ENCODE measurements around the gene GABBR1.

Gene GABBR1

DNA sequence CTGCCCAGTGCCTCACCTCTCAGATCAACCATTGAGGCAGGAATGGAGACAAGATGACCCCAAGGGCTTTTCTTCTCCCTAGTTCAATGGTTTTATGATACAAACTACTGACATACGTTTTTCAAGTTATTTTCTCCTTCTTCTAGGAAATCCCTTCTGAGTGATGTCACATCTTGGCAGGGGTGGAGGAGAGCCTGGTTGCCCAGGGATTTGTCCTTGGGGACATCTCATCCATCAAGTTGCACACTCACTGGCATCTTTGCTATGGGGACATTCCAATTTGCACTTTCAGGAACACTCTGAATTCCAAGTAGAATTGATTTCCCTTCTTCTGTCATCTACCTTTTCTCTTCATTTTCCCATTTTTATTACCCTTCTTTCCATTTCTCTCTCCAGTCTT, 38.0 kb upstream of the GABBR1 start:
- Histone ChIP-seq H3K36me3 (ENCODE audit: low read depth) (peaks cover 43% of the 10 kb centered on the region), H3K27ac (ENCODE audit: poor library complexity, severe bottlenecking) (no peak overlapping the region), H3K4me1 (ENCODE audit: insufficient read depth, poor library complexity, severe bottlenecking) (peaks cover 5% of the 10 kb centered on the region), H3K9me3 (ENCODE audit: severe bottlenecking) (no peaks in the 10 kb centered on the region), H3K27me3 (ENCODE audit: insufficient read depth, poor library complexity, severe bottlenecking) (no peaks in the 10 kb centered on the region), H3K4me3 (ENCODE audit: severe bottlenecking) (no peak overlapping the region)
- TF ChIP-seq CTCF (IDR thresholded peaks at IDR 0.05; ENCODE audit: poor library complexity, severe bottlenecking), result no peak
- DNase-seq (ENCODE audit: low spot score) (no peak), ATAC-seq (ENCODE audit: low read depth) (no peak)

DNA sequence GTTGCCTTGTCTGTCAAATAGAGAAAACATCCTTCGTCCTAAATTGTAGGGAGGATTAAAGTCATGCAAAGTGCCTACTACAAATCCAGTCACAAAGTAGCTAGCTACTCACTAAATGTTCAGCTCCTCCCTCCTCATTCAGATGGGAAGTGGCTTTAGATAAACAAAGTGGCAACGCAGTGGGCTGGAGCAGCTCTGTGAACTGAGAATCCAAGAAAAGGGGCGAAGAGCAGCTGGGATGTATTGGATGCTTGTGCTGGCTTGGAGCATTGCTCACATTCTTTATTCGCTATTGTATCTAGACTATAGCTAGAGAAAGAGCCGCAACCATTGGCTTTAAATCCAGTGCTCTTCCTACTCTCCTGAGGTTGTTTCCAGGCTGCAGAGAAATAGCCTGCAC, 34.2 kb upstream of the GABBR1 start:
- Histone ChIP-seq H3K27ac (ENCODE audit: poor library complexity, severe bottlenecking) (no peak overlapping the region), H3K36me3 (ENCODE audit: low read depth) (peaks cover 11% of the 10 kb centered on the region)
- no peak for ATAC-seq (ENCODE audit: low read depth)

DNA sequence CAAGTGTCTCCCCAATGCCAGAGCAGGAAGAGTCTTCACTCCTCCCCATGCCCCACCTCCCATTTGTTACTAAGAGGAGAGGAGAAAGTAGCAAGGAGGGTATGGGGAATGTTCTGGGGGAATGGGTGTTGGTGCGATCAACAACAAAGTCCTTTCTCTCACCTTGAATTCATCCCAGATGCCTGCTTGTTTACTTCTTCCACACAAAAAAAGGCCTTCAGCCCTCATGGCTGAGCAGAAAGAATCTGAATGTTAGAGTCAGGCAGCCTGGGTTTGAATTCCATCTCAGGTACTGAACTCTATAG, 33.8 kb upstream of the GABBR1 start:
- Histone ChIP-seq H3K27ac (ENCODE audit: poor library complexity, severe bottlenecking) (no peak overlapping the region), H3K36me3 (ENCODE audit: low read depth) (peaks cover 9% of the 10 kb centered on the region), H3K4me1 (ENCODE audit: insufficient read depth, poor library complexity, severe bottlenecking) (peaks cover 3% of the 10 kb centered on the region), H3K4me3 (ENCODE audit: severe bottlenecking) (no peak overlapping the region), H3K9me3 (ENCODE audit: severe bottlenecking) (no peaks in the 10 kb centered on the region), H3K27me3 (ENCODE audit: insufficient read depth, poor library complexity, severe bottlenecking) (no peaks in the 10 kb centered on the region)
- no peak for ATAC-seq (ENCODE audit: low read depth)
- DNase-seq (ENCODE audit: low spot score), result no peak
- TF ChIP-seq CTCF (IDR thresholded peaks at IDR 0.05; ENCODE audit: poor library complexity, severe bottlenecking), result no peak

More for the DNA sequence above, 34.2 kb upstream of the GABBR1 start:
- no peak for DNase-seq (ENCODE audit: low spot score)
- no peaks in the 10 kb centered on the region for H3K27me3 ChIP-seq (ENCODE audit: insufficient read depth, poor library complexity, severe bottlenecking)
- no peaks in the 10 kb centered on the region for H3K9me3 ChIP-seq (ENCODE audit: severe bottlenecking)
- TF ChIP-seq CTCF (IDR thresholded peaks at IDR 0.05; ENCODE audit: poor library complexity, severe bottlenecking), result no peak
- peaks cover under 1% of the 10 kb centered on the region for H3K4me1 ChIP-seq (ENCODE audit: insufficient read depth, poor library complexity, severe bottlenecking)
- H3K4me3 ChIP-seq (ENCODE audit: severe bottlenecking), result no peak overlapping the region

GRCh38 chr6:29665942-29666825, 33.2 kb upstream of the GABBR1 start:
- H3K36me3 ChIP-seq (ENCODE audit: low read depth), result peaks cover 3% of the 10 kb centered on the region
- no peak overlapping the region for H3K27ac ChIP-seq (ENCODE audit: poor library complexity, severe bottlenecking)
- no peaks in the 10 kb centered on the region for H3K27me3 ChIP-seq (ENCODE audit: insufficient read depth, poor library complexity, severe bottlenecking)
- peaks cover 3% of the 10 kb centered on the region for H3K4me1 ChIP-seq (ENCODE audit: insufficient read depth, poor library complexity, severe bottlenecking)
- TF ChIP-seq CTCF (IDR thresholded peaks at IDR 0.05; ENCODE audit: poor library complexity, severe bottlenecking), result no peak
- H3K9me3 ChIP-seq (ENCODE audit: severe bottlenecking), result no peaks in the 10 kb centered on the region
- H3K4me3 ChIP-seq (ENCODE audit: severe bottlenecking), result no peak overlapping the region
- no peak for ATAC-seq (ENCODE audit: low read depth)
- no peak for DNase-seq (ENCODE audit: low spot score)
